Spleen (tissue), 11 donors: ENCODE data around the gene GNA14. TPM values are rescaled to one million over a fixed set of nuclear protein-coding genes. Genes with fewer than 3 reads are reported as not detected.
A peak's percentile ranks its signal among the peaks of the same experiment; 100 is the strongest.

Experiments used
- DNase-seq: peaks from one replicate; pipeline ENCODE4 v3.0.0-alpha.2; 2020
- H3K27ac ChIP-seq, 8 donors: fragments of 200-600 bp; sonication (generic) in 7 of 8; 1 replicate in 4 of 8; 2 replicates in 4 of 8; pipeline versions ENCODE4 v1.5.0 to v1.8.0; 2016 to 2021; ENCODE audit warnings: inconsistent platforms in 4 of 8, mild to moderate bottlenecking in 4 of 8, moderate library complexity in 1 of 8
- H3K27me3 ChIP-seq, 7 donors: fragments of 200-600 bp; sonication (generic) in 6 of 7; replicated peaks in 1 of 7; 1 replicate in 4 of 7; 2 replicates in 3 of 7; pipeline versions ENCODE4 v1.5.0 to v1.8.0; 2016 to 2021; ENCODE audit warnings: inconsistent platforms in 3 of 7, mild to moderate bottlenecking in 1 of 7
- H3K36me3 ChIP-seq, 6 donors: fragments of 200-600 bp; sonication (generic) in 5 of 6; 1 replicate in 4 of 6; 2 replicates in 2 of 6; pipeline versions ENCODE4 v1.5.0 to v1.8.0; 2016 to 2021; ENCODE audit warnings: inconsistent platforms in 2 of 6
- H3K4me1 ChIP-seq, 6 donors: fragments of 200-600 bp; sonication (generic) in 5 of 6; 1 replicate in 3 of 6; 2 replicates in 3 of 6; pipeline versions ENCODE4 v1.5.0 to v1.8.0; 2016 to 2021; ENCODE audit warnings: inconsistent platforms in 3 of 6
- H3K4me3 ChIP-seq, 8 donors: fragments of 200-600 bp; sonication (generic) in 7 of 8; 1 replicate in 4 of 8; 2 replicates in 4 of 8; pipeline versions ENCODE4 v1.5.0 to v1.8.0; 2016 to 2021; ENCODE audit warnings: inconsistent platforms in 4 of 8, mild to moderate bottlenecking in 4 of 8, moderate library complexity in 2 of 8
- H3K9me3 ChIP-seq, 8 donors: fragments of 200-600 bp; sonication (generic) in 7 of 8; 1 replicate in 4 of 8; 2 replicates in 4 of 8; pipeline versions ENCODE4 v1.5.0 to v1.8.0; 2016 to 2021; ENCODE audit warnings: inconsistent platforms in 4 of 8
- POLR2A ChIP-seq, 3 donors: fragments of 450-650 bp; IDR thresholded peaks; one replicate each; pipeline ENCODE4 v1.5.1; 2017; ENCODE audit warnings: antibody characterized with exemption in 3 of 3, mild to moderate bottlenecking in 1 of 3
- POLR2AphosphoS5 ChIP-seq, 3 donors: sonication (generic); formaldehyde crosslinking; IDR thresholded peaks; one replicate each; pipeline ENCODE4 v1.5.1; 2017; ENCODE audit warnings: antibody characterized with exemption in 3 of 3
- WGBS, 5 donors: extraction: QIAGEN DNeasy Blood & Tissue Kit in 3 of 5; methylation state at CpG; one replicate each; pipeline versions ENCODE4 v1.1.5 to v1.1.7; 2013 to 2018; 5-methylcytosine and 5-hydroxymethylcytosine counted together
- intact Hi-C: fragments of 100-400 bp; cut with DNase I; formaldehyde crosslinking; loops from one replicate; pipeline ENCODE4 v1.15.0; 2023; ENCODE audit warnings: low total_unique reads
- polyA plus RNA-seq, 3 donors: library from polyadenylated mRNA; stranded (reverse); fragments of 200-250 nt; gene quantifications; one replicate each; pipeline ENCODE4 v1.2.1, GENCODE V29; 2013
- total RNA-seq, 7 donors: library from RNA; depleted of rRNA in 3 of 7; stranded (reverse); fragments of >200 nt in 3 of 7; fragmentation: NEBNext Ultra II Directional in 4 of 7; extraction: Animal tissue kit (Norgen Biotek cat#: 25700) in 4 of 7; gene quantifications; one replicate each; pipeline versions ENCODE4 v1.1.0 to v1.2.1, GENCODE V29; 2016 to 2021
- TF ChIP-seq, protein P1 (sequence below), 11 experiments: fragments of 200-600 bp in 7 of 11; fragments of 450-650 bp in 4 of 11; sonication (generic) in 4 of 11; IDR thresholded peaks in 8 of 11; conservative IDR thresholded peaks in 3 of 11; 1 replicate in 7 of 11; 2 replicates in 4 of 11; pipeline versions ENCODE4 v1.4.0 to v1.8.0; 2016 to 2021; ENCODE audit warnings: antibody characterized with exemption in 11 of 11, inconsistent platforms in 4 of 11, mild to moderate bottlenecking in 1 of 11
- donor health status: healthy with polysubstance abuse.
- donor health status: DM: no; HTN: no; CAD: no; lungs with moderate emphysema.
- donor health status: DM: no; HTN: no; CAD: no.
- donor health status: Bipolar disorder and iron deficiency.
- donor health status: healthy.
- donor health status: DM: no; HTN: no; CAD: no.
- donor health status: DM: yes; HTN: yes; CAD: no.

Gene GNA14
- total and polyA plus RNA-seq, 10 donors = 1.7 to 41.7 (median 7.9) TPM

GRCh38 chr9:77594963-77595362 is 53.2 kb downstream of the GNA14 start:
- no peak overlapping the region for H3K4me3 ChIP-seq
- no peaks in the 10 kb centered on the region for H3K36me3 ChIP-seq
- TF ChIP-seq POLR2AphosphoS5 (IDR thresholded peaks at IDR 0.05) (no peak), POLR2A (IDR thresholded peaks at IDR 0.05) (no peak)
- TF ChIP-seq, protein P1, sequence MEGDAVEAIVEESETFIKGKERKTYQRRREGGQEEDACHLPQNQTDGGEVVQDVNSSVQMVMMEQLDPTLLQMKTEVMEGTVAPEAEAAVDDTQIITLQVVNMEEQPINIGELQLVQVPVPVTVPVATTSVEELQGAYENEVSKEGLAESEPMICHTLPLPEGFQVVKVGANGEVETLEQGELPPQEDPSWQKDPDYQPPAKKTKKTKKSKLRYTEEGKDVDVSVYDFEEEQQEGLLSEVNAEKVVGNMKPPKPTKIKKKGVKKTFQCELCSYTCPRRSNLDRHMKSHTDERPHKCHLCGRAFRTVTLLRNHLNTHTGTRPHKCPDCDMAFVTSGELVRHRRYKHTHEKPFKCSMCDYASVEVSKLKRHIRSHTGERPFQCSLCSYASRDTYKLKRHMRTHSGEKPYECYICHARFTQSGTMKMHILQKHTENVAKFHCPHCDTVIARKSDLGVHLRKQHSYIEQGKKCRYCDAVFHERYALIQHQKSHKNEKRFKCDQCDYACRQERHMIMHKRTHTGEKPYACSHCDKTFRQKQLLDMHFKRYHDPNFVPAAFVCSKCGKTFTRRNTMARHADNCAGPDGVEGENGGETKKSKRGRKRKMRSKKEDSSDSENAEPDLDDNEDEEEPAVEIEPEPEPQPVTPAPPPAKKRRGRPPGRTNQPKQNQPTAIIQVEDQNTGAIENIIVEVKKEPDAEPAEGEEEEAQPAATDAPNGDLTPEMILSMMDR (IDR thresholded peaks at IDR 0.05 in 8 of 11, conservative IDR thresholded peaks at IDR 0.05 in 3 of 11) = no peak
- no peaks in the 10 kb centered on the region for H3K9me3 ChIP-seq
- intact Hi-C loops = no loop called here
- no peak for DNase-seq
- peaks cover 0 to 4% (median 0%) of the 10 kb centered on the region in 7 donors for H3K27me3 ChIP-seq
- 37 to 56% (median 49%) methylated on average over 3 of the region's 3 CpGs for WGBS, 5 donors
- peaks cover 0 to 43% (median 11%) of the 10 kb centered on the region in 6 donors for H3K4me1 ChIP-seq
- H3K27ac ChIP-seq = peak overlapping the region in 7 of 8 donors; percentile 7 to 62 (median 35)

GRCh38 chr9:77593528-77593927 is 54.6 kb downstream of the GNA14 start:
- DNase-seq = no peak
- H3K27me3 ChIP-seq = peaks cover 0 to 4% (median 0%) of the 10 kb centered on the region in 7 donors
- no peaks in the 10 kb centered on the region for H3K9me3 ChIP-seq
- H3K4me1 ChIP-seq = peaks cover 0 to 44% (median 14%) of the 10 kb centered on the region in 6 donors
- 78 to 95% (median 89%) methylated on average over 3 to 4 of the region's 4 CpGs for WGBS, 5 donors
- no peak overlapping the region for H3K27ac ChIP-seq
- H3K36me3 ChIP-seq = no peaks in the 10 kb centered on the region
- intact Hi-C loops = no loop called here
- no peak for TF ChIP-seq POLR2AphosphoS5 (IDR thresholded peaks at IDR 0.05)
- TF ChIP-seq POLR2A (IDR thresholded peaks at IDR 0.05) = no peak
- TF ChIP-seq, protein P1 (IDR thresholded peaks at IDR 0.05 in 8 of 11, conservative IDR thresholded peaks at IDR 0.05 in 3 of 11) = no peak
- no peak overlapping the region for H3K4me3 ChIP-seq

DNA sequence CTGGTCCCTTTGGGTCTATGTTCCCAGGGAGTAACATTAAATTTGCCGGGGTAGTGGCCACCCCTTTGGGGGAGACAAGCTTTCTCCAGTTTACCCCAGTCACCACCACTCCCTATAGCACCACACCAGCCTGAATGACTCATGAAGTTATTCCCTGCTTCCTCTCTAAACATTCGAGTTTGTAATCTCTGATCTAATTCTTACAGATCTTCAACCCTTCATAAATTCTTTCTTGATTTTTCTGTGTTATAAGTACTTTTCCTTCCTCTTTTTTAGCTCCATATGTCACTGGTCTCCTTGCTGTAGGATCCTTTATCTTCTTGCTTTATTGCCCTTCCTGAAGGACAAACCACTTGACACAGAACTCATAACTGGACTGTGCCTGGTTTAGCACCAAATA is 55.6 kb downstream of the GNA14 start:
- H3K9me3 ChIP-seq = no peaks in the 10 kb centered on the region
- H3K4me3 ChIP-seq = no peak overlapping the region
- WGBS, 5 donors = 43 to 51% (median 49%) methylated on average over 2 of the region's 2 CpGs
- H3K36me3 ChIP-seq = no peaks in the 10 kb centered on the region
- no peak overlapping the region for H3K27ac ChIP-seq
- intact Hi-C loops = no loop called here
- DNase-seq = no peak
- H3K4me1 ChIP-seq = peaks cover 0 to 40% (median 18%) of the 10 kb centered on the region in 6 donors
- peaks cover 0 to 4% (median 0%) of the 10 kb centered on the region in 7 donors for H3K27me3 ChIP-seq
- no peak for TF ChIP-seq POLR2A (IDR thresholded peaks at IDR 0.05)
- no peak for TF ChIP-seq POLR2AphosphoS5 (IDR thresholded peaks at IDR 0.05)
- TF ChIP-seq, protein P1 (IDR thresholded peaks at IDR 0.05 in 8 of 11, conservative IDR thresholded peaks at IDR 0.05 in 3 of 11) = no peak

DNA sequence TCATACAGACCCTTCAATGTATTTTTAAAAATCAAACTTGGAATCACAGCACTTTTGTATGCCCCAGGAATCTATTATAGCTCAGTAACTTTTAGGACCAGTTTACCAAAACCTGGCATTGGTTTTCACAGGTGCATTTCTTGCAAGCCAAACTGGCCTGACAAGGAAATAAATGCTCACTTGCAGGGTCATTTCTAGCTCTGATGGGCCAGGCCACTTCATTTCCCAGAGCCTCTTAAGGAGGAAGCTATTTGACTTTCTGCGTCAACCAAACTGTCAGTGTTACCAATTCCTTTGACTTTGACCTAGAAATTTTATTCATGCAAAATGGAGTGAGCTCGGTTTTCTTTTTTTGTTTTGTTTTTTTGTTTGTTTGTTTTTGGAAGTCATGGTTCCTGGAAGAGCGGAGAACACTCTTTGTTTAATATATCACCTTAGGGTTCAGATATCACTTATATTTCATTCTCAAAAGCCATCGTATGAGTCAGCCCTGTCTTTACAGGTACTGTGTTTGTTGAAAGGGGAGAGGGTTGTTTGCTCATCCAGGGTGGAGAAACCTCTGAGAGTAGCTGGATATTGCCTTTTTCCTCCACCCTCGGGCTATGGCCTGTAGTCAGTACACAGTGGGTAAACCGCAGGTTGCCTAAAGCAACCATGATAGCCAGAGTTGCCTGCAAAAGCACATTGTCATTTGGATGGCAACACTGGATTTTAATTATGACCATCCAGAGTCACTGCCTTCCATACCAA is 58.9 kb downstream of the GNA14 start:
- Histone ChIP-seq H3K27ac (peak overlapping the region in 5 of 8 donors; percentile 13 to 38 (median 26)), H3K9me3 (no peaks in the 10 kb centered on the region), H3K4me3 (no peak overlapping the region), H3K36me3 (no peaks in the 10 kb centered on the region), H3K27me3 (peaks cover 0 to 7% (median 0%) of the 10 kb centered on the region in 7 donors), H3K4me1 (peaks cover 0 to 16% (median 6%) of the 10 kb centered on the region in 6 donors)
- TF ChIP-seq POLR2A (IDR thresholded peaks at IDR 0.05) = no peak
- TF ChIP-seq POLR2AphosphoS5 (IDR thresholded peaks at IDR 0.05) = no peak
- TF ChIP-seq, protein P1 (IDR thresholded peaks at IDR 0.05 in 8 of 11, conservative IDR thresholded peaks at IDR 0.05 in 3 of 11) = no peak
- intact Hi-C loops = no loop called here
- no peak for DNase-seq
- WGBS, 5 donors = 62 to 77% (median 69%) methylated on average over 6 of the region's 6 CpGs
